ENCODE measurements around the gene SORL1. TPM values are rescaled to one million over a fixed set of nuclear protein-coding genes. Genes with fewer than 3 reads are reported as not detected.

The SORL1 gene
- total and polyA plus RNA-seq, 9 of the 15 experiments (the other 6 are each of a cell fraction or from before 2014, with no cell fraction given): 0.01 to 0.66 TPM; not detected in 7

DNA sequence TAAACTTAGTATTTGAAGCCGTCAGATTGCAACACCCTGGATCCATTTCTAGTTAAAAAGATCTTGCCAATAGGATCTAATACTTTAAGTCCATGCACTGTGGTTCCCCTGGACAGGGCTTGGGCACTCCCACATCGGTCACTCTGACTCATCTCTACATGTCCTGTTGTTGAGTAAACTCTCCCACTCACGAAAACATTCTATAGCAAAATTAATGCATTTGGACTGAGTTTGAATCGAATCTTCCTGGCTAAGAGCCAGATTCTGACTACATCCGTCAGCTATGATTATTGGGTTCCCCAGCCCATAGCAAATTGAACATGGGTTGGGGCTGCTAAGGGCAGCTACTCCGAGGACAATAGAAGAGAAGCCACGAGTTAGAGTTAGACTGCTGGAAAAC lies 182.8 kb downstream of the SORL1 start:
- intact Hi-C loops (cut with micrococcal nuclease): no loop called here
- in situ Hi-C loops (cut with MboI): no loop called here
- CTCF ChIA-PET (ENCODE audit: low intra/inter-chr PET ratio): no interaction called here

GRCh38 chr11:121636081-121636799 lies 184.1 kb downstream of the SORL1 start:
- no peak overlapping the region for H2AFZ ChIP-seq (ENCODE audit: low read depth, low read length)
- DNase-seq (ENCODE audit: extremely low read depth in 1 of 4, low spot score in 3 of 4) (no peak), ATAC-seq (no peak), FAIRE-seq (no peak)
- no peaks in the 10 kb centered on the region for H3K9me3 ChIP-seq (replicated peaks; ENCODE audit: control insufficient read depth, insufficient read depth, low read depth, low read length)
- 0% methylated on average over 2 of the region's 2 CpGs for WGBS (ENCODE audit: insufficient coverage, low coverage, missing lambda C conversion rate)
- POLR2A ChIA-PET: no interaction called here
- no peaks in the 10 kb centered on the region for H4K20me1 ChIP-seq (replicated peaks; ENCODE audit: control insufficient read depth, insufficient read depth, low read length)
- no peaks in the 10 kb centered on the region for H3K9me1 ChIP-seq (ENCODE audit: control insufficient read depth, insufficient read depth, low read length)
- H3K27me3 ChIP-seq (ENCODE audit: control insufficient read depth in 2 of 2, insufficient read depth in 2 of 2, low read length in 2 of 2): no peaks in the 10 kb centered on the region
- no peak overlapping the region for H3K4me2 ChIP-seq (ENCODE audit: insufficient read depth, low read length)
- no peak overlapping the region for H3K27ac ChIP-seq (ENCODE audit: extremely low read depth, low read depth, low read length)
- no peaks in the 10 kb centered on the region for H3K4me1 ChIP-seq (replicated peaks in 1 of 2; ENCODE audit: control insufficient read depth in 2 of 2, insufficient read depth in 2 of 2, low read length in 2 of 2)
- H3K9ac ChIP-seq (ENCODE audit: insufficient read depth in 1 of 2, low read depth in 2 of 2, low read length in 2 of 2): no peak overlapping the region
- no peaks in the 10 kb centered on the region for H3K79me2 ChIP-seq (ENCODE audit: control insufficient read depth, insufficient read depth, low read length)
- no TSS peak for BruUV-seq (replicated peaks)
- intact Hi-C loops (cut with micrococcal nuclease): no loop called here
- CTCF ChIA-PET (ENCODE audit: low intra/inter-chr PET ratio): no interaction called here
- H3K36me3 ChIP-seq (ENCODE audit: control insufficient read depth, insufficient read depth, low read length): no peaks in the 10 kb centered on the region
- H3K4me3 ChIP-seq: no peak overlapping the region
- in situ Hi-C loops (cut with MboI): no loop called here
- no peak for TF ChIP-seq ZKSCAN1 (IDR thresholded peaks at IDR 0.05; ENCODE audit: low read depth, low read length)
- TF ChIP-seq, protein P1, sequence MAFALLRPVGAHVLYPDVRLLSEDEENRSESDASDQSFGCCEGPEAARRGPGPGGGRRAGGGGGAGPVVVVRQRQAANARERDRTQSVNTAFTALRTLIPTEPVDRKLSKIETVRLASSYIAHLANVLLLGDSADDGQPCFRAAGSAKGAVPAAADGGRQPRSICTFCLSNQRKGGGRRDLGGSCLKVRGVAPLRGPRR (CRISPR knock-in tag; IDR thresholded peaks at IDR 0.05): no peak
- TF ChIP-seq YY1 (IDR thresholded peaks at IDR 0.05; ENCODE audit: borderline replicate concordance in 1 of 3, control insufficient read depth in 1 of 3, extremely low read depth in 1 of 3, insufficient read depth in 3 of 3, insufficient read length in 1 of 3, insufficient replicate concordance in 2 of 3, low read depth in 1 of 3, low read length in 2 of 3): no peak
- no peak for TF ChIP-seq ZNF134 (CRISPR knock-in tag; conservative IDR thresholded peaks at IDR 0.05)
- TF ChIP-seq ZNF551 (CRISPR knock-in tag; IDR thresholded peaks at IDR 0.05): no peak
- no peak for TF ChIP-seq TFAM (CRISPR knock-in tag; conservative IDR thresholded peaks at IDR 0.05)
- no peak for TF ChIP-seq CREB1 (IDR thresholded peaks at IDR 0.05)
- TF ChIP-seq CREB1 (CRISPR knock-in tag; IDR thresholded peaks at IDR 0.05): no peak
- no peak for TF ChIP-seq POLR2H (tag; IDR thresholded peaks at IDR 0.05; ENCODE audit: low read depth)
- no peak for TF ChIP-seq ZNF76 (CRISPR knock-in tag; IDR thresholded peaks at IDR 0.05; ENCODE audit: borderline replicate concordance)
- no peak for TF ChIP-seq HMGN3 (IDR thresholded peaks at IDR 0.05; ENCODE audit: borderline replicate concordance, extremely low read depth, insufficient read length, low read depth, low read length)
- no peak for TF ChIP-seq ZNF311 (CRISPR knock-in tag; IDR thresholded peaks at IDR 0.05)
- TF ChIP-seq, protein P2, sequence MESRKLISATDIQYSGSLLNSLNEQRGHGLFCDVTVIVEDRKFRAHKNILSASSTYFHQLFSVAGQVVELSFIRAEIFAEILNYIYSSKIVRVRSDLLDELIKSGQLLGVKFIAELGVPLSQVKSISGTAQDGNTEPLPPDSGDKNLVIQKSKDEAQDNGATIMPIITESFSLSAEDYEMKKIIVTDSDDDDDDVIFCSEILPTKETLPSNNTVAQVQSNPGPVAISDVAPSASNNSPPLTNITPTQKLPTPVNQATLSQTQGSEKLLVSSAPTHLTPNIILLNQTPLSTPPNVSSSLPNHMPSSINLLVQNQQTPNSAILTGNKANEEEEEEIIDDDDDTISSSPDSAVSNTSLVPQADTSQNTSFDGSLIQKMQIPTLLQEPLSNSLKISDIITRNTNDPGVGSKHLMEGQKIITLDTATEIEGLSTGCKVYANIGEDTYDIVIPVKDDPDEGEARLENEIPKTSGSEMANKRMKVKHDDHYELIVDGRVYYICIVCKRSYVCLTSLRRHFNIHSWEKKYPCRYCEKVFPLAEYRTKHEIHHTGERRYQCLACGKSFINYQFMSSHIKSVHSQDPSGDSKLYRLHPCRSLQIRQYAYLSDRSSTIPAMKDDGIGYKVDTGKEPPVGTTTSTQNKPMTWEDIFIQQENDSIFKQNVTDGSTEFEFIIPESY (CRISPR knock-in tag; IDR thresholded peaks at IDR 0.05): no peak

More for the DNA sequence above, 182.8 kb downstream of the SORL1 start:
- no peaks in the 10 kb centered on the region for H4K20me1 ChIP-seq (replicated peaks; ENCODE audit: control insufficient read depth, insufficient read depth, low read length)
- no peak overlapping the region for H3K4me3 ChIP-seq
- TF ChIP-seq NFIC (IDR thresholded peaks at IDR 0.05) (peak; percentile 44; the same call in 1 of the 2 replicates), RFX1 (IDR thresholded peaks at IDR 0.05) (no peak)
- POLR2A ChIA-PET: no interaction called here
- no TSS peak for BruUV-seq (replicated peaks)
- DNase-seq (ENCODE audit: extremely low read depth in 1 of 4, low spot score in 3 of 4) (no peak), FAIRE-seq (no peak), ATAC-seq (no peak)
- no peak overlapping the region for H2AFZ ChIP-seq (ENCODE audit: low read depth, low read length)
- H3K27ac ChIP-seq (ENCODE audit: extremely low read depth, low read depth, low read length): no peak overlapping the region
- H3K9me1 ChIP-seq (ENCODE audit: control insufficient read depth, insufficient read depth, low read length): no peaks in the 10 kb centered on the region
- H3K9ac ChIP-seq (ENCODE audit: insufficient read depth in 1 of 2, low read depth in 2 of 2, low read length in 2 of 2): no peak overlapping the region
- no peaks in the 10 kb centered on the region for H3K36me3 ChIP-seq (ENCODE audit: control insufficient read depth, insufficient read depth, low read length)
- no peaks in the 10 kb centered on the region for H3K79me2 ChIP-seq (ENCODE audit: control insufficient read depth, insufficient read depth, low read length)
- H3K4me1 ChIP-seq (replicated peaks in 1 of 2; ENCODE audit: control insufficient read depth in 2 of 2, insufficient read depth in 2 of 2, low read length in 2 of 2): no peaks in the 10 kb centered on the region
- no peak overlapping the region for H3K4me2 ChIP-seq (ENCODE audit: insufficient read depth, low read length)
- H3K9me3 ChIP-seq (replicated peaks; ENCODE audit: control insufficient read depth, insufficient read depth, low read depth, low read length): no peaks in the 10 kb centered on the region
- no peaks in the 10 kb centered on the region for H3K27me3 ChIP-seq (ENCODE audit: control insufficient read depth in 2 of 2, insufficient read depth in 2 of 2, low read length in 2 of 2)
- WGBS (ENCODE audit: insufficient coverage, low coverage, missing lambda C conversion rate): 0% methylated on average over 7 of the region's 7 CpGs
